ENCODE data around the gene SREK1IP1. TPM values are rescaled to one million over a fixed set of nuclear protein-coding genes. Genes with fewer than 3 reads are reported as not detected.

SREK1IP1 gene
- total and polyA plus RNA-seq, 9 of the 15 experiments (the other 6 are each of a cell fraction or from before 2014, with no cell fraction given) = 6.9 to 45.2 (median 21.7) TPM

DNA sequence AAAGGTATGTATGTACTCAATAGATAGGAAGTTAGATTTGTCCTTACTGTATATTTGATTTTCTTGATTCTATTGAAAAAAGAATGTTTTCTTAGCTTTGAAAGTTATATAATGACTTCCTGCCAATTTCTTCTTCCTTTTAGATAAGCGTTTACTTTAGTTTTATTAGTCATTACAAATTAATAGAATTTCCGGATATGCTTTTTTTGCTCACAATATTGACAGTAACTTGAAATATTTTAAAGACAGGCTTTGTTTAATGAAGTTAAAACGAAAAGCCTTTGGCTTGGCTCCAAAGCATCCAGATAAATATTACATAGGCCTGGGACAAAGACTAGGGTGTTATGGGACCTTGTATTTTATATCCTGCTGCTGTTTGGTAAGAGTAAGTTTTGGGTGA lies 49.8 kb upstream of the SREK1IP1 start:
- 74% methylated on average over 3 of the region's 3 CpGs for WGBS (ENCODE audit: insufficient coverage, low coverage, missing lambda C conversion rate)
- intact Hi-C loops (cut with micrococcal nuclease) = loop anchor here (10.0 kb wide), 3 partner anchors 127 to 577 kb away; no protein-coding TSS in a partner anchor
- FAIRE-seq = no peak
- TF ChIP-seq SMAD3 (CRISPR knock-in tag; conservative IDR thresholded peaks at IDR 0.05) = no peak
- no peak for TF ChIP-seq KLF13 (tag; IDR thresholded peaks at IDR 0.05; ENCODE audit: borderline replicate concordance, low read depth)
- no peak for TF ChIP-seq CHD1 (IDR thresholded peaks at IDR 0.05; ENCODE audit: low read length)
- TF ChIP-seq, protein P1, sequence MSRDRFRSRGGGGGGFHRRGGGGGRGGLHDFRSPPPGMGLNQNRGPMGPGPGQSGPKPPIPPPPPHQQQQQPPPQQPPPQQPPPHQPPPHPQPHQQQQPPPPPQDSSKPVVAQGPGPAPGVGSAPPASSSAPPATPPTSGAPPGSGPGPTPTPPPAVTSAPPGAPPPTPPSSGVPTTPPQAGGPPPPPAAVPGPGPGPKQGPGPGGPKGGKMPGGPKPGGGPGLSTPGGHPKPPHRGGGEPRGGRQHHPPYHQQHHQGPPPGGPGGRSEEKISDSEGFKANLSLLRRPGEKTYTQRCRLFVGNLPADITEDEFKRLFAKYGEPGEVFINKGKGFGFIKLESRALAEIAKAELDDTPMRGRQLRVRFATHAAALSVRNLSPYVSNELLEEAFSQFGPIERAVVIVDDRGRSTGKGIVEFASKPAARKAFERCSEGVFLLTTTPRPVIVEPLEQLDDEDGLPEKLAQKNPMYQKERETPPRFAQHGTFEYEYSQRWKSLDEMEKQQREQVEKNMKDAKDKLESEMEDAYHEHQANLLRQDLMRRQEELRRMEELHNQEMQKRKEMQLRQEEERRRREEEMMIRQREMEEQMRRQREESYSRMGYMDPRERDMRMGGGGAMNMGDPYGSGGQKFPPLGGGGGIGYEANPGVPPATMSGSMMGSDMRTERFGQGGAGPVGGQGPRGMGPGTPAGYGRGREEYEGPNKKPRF (IDR thresholded peaks at IDR 0.05; ENCODE audit: low read depth, low read length) = no peak
- no peak for TF ChIP-seq TSC22D4 (tag; IDR thresholded peaks at IDR 0.05)
- TF ChIP-seq, protein P2, sequence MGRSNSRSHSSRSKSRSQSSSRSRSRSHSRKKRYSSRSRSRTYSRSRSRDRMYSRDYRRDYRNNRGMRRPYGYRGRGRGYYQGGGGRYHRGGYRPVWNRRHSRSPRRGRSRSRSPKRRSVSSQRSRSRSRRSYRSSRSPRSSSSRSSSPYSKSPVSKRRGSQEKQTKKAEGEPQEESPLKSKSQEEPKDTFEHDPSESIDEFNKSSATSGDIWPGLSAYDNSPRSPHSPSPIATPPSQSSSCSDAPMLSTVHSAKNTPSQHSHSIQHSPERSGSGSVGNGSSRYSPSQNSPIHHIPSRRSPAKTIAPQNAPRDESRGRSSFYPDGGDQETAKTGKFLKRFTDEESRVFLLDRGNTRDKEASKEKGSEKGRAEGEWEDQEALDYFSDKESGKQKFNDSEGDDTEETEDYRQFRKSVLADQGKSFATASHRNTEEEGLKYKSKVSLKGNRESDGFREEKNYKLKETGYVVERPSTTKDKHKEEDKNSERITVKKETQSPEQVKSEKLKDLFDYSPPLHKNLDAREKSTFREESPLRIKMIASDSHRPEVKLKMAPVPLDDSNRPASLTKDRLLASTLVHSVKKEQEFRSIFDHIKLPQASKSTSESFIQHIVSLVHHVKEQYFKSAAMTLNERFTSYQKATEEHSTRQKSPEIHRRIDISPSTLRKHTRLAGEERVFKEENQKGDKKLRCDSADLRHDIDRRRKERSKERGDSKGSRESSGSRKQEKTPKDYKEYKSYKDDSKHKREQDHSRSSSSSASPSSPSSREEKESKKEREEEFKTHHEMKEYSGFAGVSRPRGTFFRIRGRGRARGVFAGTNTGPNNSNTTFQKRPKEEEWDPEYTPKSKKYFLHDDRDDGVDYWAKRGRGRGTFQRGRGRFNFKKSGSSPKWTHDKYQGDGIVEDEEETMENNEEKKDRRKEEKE (IDR thresholded peaks at IDR 0.05; ENCODE audit: borderline replicate concordance in 1 of 2, control insufficient read depth in 1 of 2, low read depth in 2 of 2, low read length in 1 of 2) = no peak
- no peak for TF ChIP-seq TAL1 (IDR thresholded peaks at IDR 0.05)
- no peak for TF ChIP-seq MAFG (tag; conservative IDR thresholded peaks at IDR 0.05)
- TF ChIP-seq MTA1 (IDR thresholded peaks at IDR 0.05; ENCODE audit: borderline replicate concordance) = no peak
- no peak for TF ChIP-seq POU5F1 (IDR thresholded peaks at IDR 0.05; ENCODE audit: borderline replicate concordance, low read depth, low read length, partially characterized antibody)
- no peak for TF ChIP-seq ZC3H11A (IDR thresholded peaks at IDR 0.05; ENCODE audit: low read depth, low read length)
- no peak for TF ChIP-seq SUPT5H (IDR thresholded peaks at IDR 0.05)
- no peak for TF ChIP-seq PPARD (CRISPR knock-in tag; IDR thresholded peaks at IDR 0.05)
- TF ChIP-seq, protein P3, sequence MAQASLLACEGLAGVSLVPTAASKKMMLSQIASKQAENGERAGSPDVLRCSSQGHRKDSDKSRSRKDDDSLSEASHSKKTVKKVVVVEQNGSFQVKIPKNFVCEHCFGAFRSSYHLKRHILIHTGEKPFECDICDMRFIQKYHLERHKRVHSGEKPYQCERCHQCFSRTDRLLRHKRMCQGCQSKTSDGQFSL (CRISPR knock-in tag; IDR thresholded peaks at IDR 0.05) = no peak
- TF ChIP-seq, protein P3 (tag; IDR thresholded peaks at IDR 0.05) = no peak
- no peak for TF ChIP-seq JUND (IDR thresholded peaks at IDR 0.05; ENCODE audit: borderline replicate concordance, low read depth, low read length)
- no peak for TF ChIP-seq JUND (tag; IDR thresholded peaks at IDR 0.05; ENCODE audit: borderline replicate concordance, low read depth, low read length)

More for the DNA sequence above, 49.8 kb upstream of the SREK1IP1 start:
- H3K9me3 ChIP-seq (replicated peaks; ENCODE audit: control insufficient read depth, insufficient read depth, low read depth, low read length) = no peaks in the 10 kb centered on the region
- H3K27me3 ChIP-seq (ENCODE audit: control insufficient read depth in 2 of 2, insufficient read depth in 2 of 2, low read length in 2 of 2) = no peaks in the 10 kb centered on the region
- no peaks in the 10 kb centered on the region for H3K4me1 ChIP-seq (replicated peaks in 1 of 2; ENCODE audit: control insufficient read depth in 2 of 2, insufficient read depth in 2 of 2, low read length in 2 of 2)
- no peaks in the 10 kb centered on the region; the same call in 2 of the 3 replicates for H3K36me3 ChIP-seq (ENCODE audit: control insufficient read depth, insufficient read depth, low read length)
- H3K9ac ChIP-seq (ENCODE audit: insufficient read depth in 1 of 2, low read depth in 2 of 2, low read length in 2 of 2) = no peak overlapping the region
- H3K9me1 ChIP-seq (ENCODE audit: control insufficient read depth, insufficient read depth, low read length) = no peaks in the 10 kb centered on the region
- no peak overlapping the region for H2AFZ ChIP-seq (ENCODE audit: low read depth, low read length)
- ChIA-PET CTCF (ENCODE audit: low intra/inter-chr PET ratio) (no interaction called here), POLR2A (no interaction called here)
- H3K27ac ChIP-seq (ENCODE audit: extremely low read depth, low read depth, low read length) = no peak overlapping the region
- no peaks in the 10 kb centered on the region for H3K79me2 ChIP-seq (ENCODE audit: control insufficient read depth, insufficient read depth, low read length)
- H3K4me3 ChIP-seq = no peak overlapping the region
- in situ Hi-C loops (cut with MboI) = no loop called here
- no TSS peak for BruUV-seq (replicated peaks)
- no peaks in the 10 kb centered on the region for H4K20me1 ChIP-seq (replicated peaks; ENCODE audit: control insufficient read depth, insufficient read depth, low read length)
- no peak for DNase-seq (ENCODE audit: extremely low read depth in 1 of 4, low spot score in 3 of 4)
- H3K4me2 ChIP-seq (ENCODE audit: insufficient read depth, low read length) = no peak overlapping the region
- no peak for ATAC-seq
